ENCODE results near the gene SGCG.
"Not testable (repeated sequence)": the region's sequence is repeated elsewhere in the genome, so short reads cannot be mapped to it uniquely, and the experiment has no call there.

Gene SGCG, protein sequence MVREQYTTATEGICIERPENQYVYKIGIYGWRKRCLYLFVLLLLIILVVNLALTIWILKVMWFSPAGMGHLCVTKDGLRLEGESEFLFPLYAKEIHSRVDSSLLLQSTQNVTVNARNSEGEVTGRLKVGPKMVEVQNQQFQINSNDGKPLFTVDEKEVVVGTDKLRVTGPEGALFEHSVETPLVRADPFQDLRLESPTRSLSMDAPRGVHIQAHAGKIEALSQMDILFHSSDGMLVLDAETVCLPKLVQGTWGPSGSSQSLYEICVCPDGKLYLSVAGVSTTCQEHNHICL

DNA sequence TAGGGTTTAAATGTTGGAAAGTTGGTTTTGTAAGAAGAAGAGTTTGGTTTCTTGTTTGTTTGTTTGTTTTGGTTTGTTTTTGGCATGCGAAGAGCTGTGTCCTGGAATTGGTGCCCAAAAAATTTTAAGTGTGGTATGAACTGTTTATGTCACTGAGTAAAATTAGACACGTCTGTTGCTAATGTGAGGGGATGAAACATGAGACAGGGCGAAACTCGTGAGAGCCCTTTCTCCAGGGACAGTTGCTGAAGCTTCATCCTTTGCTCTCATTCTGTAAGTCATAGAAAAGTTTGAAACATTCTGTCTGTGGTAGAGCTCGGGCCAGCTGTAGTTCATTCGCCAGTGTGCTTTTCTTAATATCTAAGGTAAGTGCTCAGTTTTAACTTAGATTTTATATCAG is at the start of gene SGCG:
TSS of gene SGCG (plus strand) at position 269 of the 400 bp plus-strand sequence. CDS start 22,716 bp downstream, outside the sequence.
- DNase-seq: no peak

DNA sequence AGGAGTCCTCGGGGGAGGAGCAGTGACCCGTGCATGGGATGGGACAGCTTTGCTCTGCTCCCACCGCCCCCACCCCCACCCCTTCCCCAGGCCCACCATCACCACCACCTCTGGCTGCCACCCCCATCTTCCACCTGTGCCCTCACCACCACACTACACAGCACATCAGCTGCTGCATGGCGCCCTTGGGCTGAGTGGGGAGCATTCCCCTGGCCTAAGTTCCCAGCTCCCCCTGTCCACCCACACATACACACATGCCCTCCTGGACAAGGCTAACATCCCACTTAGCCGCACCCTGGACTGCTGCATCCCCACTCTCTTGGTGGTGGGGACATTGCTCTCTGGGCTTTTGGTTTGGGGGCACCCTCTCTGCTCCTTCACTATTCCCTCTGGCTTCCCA is 46.2 kb upstream of the SGCG start:
- no peak for DNase-seq

DNA sequence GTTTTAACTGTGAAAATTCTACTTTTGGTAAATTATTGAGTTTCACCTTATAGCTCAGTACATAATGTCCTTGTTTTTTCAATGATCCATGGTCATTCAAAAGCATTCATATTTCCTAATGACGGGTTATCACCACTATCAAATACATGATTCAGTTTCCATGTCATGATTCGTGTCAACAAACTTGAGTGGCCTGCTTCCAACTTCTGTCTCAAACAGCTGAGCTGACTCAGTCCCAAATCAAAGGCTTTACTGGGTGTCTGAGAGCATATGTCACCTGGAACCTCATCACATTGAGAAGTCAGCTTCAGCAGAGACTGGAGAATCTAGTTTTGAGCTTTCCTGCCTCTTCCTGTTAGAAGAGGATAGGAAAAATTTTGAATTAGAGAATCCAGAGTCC is 40.3 kb upstream of the SGCG start:
- no peak for DNase-seq

DNA sequence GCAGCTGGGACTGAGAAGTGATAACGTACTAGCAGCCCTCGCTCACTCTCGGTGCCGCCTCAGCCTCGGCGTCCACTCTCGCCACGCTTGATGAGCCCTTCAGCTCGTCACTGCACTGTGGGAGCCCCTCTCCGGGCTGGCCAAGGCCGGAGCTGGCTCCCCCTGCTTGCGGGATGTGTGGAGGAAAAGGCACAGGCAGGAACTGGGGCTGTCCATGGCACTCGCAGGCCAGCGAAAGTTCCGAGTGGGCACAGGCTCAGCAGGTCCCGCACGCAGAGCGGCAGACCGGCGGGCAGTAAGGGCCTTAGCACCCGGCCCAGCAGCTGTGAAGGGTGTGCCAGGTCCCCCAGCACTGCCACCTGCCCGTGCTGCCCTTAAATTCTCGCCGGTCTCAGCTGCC is 38.8 kb upstream of the SGCG start:
- no peak for DNase-seq

DNA sequence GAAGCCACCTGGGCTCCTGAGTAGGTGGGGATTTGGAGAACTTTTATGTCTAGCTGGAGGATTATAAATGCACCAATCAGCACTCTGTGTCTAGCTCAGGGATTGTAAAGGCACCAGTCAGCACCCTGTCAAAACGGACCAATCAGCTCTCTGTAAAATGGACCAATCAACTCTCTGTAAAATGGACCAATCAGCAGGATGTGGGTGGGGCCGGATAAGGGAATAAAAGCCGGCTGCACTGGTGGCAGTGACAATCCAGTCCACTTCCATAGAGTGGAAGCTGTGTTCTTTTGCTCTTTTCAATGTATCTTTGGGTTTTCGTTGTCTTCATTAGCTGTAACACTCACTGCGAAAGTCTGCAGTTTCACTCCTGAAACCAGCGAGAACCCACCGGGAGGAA is 38.2 kb upstream of the SGCG start:
- not testable (repeated sequence) for DNase-seq

DNA sequence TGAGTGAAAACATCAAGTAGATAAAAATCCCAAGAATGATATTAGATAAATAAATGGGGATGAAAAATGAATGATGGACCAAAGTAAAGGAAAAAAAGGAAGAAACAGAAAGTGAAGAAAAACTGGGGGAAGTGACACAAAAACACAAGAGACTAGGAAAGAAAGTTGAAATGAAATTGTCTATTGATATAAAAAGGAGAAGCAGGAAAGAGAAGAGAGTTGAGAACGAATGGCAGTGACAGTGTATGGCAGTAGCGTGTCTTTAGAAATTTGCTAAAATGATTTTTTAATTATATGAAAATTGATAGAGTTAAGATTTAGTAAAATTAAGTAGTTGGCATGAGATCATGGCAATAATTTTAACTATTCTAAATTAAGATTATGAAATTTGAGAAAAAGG is 36.3 kb upstream of the SGCG start:
- DNase-seq: no peak

DNA sequence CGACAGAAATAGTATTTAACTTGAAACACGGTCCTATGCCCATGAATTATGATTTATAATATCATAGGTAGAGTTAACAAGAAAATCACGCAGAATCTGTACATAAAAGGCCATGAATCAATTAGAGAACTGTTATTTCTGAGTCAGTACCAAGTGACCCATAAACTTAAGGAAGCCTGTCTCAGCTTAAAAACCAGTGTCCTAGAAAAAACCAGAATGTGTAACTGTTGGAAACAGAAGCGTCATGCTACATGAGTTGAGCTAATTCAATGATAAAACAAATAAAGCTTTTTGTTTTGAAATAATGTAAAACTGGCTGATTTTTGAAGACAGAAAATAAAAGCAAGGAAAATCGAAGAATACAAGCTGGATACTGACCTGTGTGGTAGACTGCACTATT is 34.8 kb upstream of the SGCG start:
- no peak for DNase-seq

DNA sequence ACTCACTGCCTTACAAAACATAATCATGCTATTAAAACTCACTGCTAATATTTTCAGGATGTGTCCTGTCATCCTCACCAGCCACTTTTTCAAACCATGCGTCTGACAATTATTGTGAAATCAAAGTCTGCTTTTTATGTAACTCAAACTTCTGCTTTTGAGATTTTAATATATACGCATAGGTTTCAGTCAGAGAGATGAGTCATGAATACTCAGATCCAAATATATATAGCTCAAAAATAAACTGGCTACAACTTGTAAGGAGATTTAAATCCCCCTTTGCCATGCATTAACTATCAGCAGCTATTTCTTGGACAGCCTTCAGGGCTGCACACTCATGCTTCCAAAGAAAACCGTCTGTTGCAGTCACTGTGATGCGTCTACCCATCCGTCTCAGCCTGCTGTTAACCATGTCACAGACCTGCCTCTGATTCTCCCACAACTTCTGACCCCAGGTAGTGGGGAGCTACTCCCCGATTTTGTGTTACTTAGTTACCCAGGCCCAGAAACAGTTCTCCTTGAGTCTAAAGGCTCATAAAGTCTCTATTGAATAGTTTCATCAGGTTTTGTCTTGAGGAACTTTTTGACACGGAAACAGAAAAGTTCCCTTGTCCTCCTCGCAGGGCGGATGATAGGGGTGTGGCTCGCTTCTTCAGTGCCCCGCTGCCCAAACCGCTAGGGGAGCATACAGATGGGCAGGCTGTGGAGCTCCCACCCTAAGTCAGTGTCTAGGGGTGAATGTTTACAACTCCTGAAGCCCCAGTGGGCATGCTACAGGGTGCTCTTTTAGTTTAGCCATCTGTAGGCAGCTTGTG is 33.8 kb upstream of the SGCG start:
- no peak for DNase-seq

DNA sequence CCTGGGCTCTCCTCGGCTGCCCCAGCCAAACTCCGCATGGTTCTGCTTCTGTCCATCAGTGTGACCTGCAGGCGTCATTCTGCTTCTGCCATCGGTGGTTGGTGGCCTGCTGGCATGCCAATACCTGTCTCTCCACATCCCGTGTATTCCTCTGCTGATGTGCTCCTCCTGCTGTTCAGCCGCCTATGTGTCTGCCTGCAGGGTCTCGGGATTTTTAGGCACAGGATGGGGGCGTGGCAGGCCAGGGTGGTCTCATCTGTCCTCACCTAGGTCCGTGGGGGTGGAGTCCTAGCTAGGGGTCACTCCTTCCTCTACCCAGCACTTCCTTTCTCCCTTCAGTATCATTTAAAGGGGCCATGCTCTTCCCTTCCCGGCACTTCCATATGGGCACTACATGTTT is 33.0 kb upstream of the SGCG start:
- DNase-seq: no peak

DNA sequence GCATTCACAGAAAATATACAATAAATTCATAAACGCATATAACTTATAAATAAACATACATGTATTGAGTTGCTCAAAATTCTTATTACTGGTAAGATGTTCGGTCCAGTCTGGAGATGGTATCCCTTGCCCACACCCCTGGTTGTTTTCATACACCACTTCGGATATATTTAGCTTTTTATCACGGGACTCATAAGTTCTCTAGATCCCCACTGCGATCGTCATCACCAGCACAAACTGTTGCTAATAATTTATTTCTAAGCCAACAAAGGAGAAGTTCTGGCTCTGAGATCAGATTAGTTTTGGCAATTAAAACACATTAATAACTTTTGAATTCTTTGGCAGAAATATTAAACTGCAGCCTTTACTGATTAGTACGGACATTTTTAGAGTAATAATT is 23.0 kb upstream of the SGCG start:
- no peak for DNase-seq

DNA sequence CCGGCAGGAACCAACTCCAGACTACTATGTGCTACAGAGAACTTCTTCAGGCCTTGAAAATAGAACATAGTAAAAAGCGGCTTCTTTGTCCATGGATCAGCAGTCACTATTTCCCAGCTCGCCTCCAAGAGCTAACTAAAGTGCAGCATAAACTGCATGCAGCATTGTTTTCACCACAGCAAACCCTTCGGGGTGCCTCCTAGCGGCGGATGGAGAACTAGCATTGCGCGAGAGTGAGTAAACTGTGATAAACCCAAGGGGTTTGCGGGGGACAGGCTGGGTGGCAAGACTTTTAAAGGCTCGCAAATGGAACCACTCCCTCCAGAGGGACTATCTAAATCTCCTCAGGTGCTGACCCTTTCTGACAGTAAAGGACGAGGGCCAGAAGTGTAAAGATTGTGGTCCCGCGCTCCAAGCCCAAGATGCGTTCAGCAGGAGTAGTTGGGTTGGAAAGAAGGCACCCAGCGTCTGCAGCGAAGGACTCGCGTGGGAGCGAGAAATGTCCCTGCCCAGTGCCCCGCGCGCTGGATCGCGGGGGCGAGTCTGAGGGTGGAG is 21.5 kb upstream of the SGCG start:
- no peak for DNase-seq

DNA sequence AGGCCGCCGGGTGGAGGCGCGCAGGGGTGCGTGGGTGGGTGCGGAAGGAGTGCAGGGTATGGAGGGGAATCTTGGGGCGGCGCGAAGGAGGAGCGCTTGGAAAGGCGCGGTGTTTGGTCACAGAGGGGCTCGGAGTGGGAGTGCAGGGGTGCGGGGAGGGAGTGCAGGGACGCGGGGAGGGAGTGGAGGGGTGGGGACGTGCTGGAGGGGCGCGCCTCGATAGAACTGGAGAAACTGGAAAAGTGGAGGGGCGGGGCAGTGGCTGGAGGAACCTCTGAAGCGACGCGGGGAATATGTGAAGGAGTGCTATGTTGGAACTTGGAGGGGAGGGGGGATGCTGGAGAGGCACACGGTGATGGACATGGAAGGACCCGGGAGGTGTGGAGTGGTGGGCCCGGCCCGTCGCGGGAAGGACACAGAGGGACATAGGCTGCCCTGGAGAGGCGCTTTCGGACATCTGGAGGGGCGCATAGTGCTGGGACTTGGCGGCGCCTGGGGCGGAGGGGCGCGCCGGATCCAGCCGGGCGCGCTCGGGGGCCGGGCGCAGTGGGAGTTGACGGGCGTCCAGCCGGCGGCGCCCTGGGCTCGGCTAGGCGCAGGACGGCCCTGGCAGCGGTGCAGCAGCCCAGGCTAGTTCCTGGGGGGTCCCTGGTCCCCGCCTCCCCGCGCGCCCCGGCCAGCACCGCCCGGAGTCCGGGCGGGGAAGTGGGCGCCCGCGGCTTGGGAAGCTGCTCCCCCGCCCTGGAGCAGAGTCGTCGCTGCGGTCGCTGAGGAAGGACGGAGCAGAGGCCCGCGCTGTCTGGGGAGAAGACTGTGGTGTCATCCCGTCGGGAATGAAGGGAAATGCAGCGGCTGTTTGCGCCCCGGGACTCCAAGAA is 20.8 kb upstream of the SGCG start:
- DNase-seq: no peak

DNA sequence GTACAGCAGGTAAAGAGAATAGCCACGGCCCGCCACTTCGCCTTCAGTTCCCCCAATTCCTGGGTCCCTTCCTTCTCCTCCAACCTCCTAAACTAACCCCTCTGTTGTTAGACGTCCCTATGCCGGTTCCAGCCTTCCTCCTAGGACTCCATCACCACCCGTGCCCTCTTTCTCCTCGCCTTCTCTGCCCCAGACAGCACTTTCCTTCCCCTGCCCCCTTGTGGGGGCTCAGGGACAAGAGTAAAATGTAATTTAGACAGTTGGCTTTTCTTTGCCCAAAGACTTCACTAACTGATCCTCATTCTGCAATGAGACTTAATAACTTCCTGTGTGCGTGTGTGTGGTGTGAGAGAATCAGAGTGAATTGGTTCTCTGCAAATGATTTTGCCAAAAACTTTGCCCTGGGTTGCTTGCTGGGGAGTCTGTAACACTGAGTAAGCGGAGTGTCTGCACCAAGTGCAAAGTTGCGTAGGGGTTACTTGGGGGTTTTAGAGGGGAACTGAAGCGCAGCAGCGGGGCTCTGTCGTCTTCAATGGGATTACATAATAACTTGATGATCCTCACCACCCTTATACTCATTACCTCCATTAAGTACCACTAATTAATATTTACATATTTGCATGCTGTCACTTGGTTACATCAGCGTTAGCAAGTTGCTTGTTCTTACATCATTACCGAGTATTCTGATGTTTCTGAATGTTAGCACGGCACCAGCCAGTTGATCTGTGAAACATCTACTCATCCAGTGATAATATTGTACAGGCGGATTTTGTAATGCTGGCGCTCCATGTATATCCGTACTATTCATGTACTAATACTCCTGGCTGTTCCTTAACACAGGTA is 19.9 kb upstream of the SGCG start:
- DNase-seq: no peak

DNA sequence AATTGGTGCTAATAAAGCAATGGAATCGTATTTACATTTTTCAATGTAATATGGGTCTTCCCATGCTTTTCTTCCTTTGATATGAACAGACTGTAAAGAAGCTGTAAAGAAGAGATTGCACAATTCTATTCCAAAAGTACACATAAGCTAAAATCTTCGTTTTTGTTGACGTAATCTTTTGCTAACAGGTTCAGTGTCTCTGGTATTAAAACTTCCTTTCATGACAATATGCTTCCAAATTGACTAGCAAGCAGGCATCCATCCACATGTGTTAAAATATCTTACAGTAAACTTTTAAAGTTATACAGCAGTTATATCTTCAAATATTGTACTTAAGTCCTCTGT is 19.3 kb upstream of the SGCG start:
- no peak for DNase-seq

DNA sequence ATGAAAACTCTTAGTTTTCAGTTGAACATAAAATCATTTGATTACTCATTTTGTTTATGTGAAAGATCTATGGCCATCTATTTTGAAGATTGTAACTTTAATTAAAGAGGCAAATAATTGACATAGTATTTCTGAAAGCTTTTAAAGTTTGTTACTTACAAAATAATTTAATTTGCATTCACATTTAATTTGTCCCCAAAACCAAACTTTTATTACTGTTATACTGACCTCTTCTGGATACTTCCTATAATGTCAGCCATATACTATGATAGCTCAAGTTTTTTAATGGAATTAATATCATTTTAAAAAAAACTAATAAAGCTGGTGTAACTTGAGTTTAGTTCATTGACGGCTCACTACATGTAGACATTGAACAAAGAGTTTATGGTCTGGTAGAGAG is 4.9 kb upstream of the SGCG start:
- DNase-seq: no peak

DNA sequence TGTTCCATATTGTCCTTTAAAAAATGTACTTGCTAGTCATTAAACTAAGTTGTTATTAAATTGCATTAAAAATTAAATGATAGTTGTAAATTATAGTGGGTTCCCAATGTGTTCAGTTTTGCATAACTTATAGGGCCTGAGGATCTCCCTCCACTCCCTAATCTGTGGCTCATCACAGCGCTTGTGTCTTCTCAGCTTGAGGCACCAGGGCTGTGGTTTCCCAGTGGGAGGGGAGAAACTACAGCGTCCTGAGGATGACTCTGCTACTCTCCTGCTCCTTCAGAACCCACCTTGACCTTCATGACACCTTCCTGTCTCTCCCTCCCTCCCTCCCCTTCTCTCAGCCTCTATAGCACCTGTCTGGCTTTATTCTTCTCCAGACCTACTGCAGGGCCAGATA is 1.4 kb downstream of the SGCG start:
- DNase-seq: no peak

DNA sequence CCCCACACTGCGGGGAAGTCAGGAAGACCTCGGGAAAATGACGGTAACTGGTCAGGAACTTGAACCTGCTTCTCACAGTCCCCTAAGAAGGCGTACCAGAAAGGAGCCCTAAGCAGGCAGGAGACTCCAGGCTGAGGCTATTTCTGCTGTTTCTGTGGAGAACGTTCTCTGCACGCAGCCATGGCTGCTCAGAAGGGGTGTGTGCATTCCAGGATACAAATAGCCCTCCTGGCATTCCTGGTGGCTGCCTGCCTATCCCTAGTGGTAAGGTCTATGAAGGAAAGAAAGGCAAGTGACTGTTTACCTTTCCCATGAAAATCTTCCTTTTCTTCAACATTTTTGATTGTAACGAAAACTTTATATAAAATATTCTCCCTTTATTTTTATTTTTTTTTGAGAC is 2.5 kb downstream of the SGCG start:
- no peak for DNase-seq

DNA sequence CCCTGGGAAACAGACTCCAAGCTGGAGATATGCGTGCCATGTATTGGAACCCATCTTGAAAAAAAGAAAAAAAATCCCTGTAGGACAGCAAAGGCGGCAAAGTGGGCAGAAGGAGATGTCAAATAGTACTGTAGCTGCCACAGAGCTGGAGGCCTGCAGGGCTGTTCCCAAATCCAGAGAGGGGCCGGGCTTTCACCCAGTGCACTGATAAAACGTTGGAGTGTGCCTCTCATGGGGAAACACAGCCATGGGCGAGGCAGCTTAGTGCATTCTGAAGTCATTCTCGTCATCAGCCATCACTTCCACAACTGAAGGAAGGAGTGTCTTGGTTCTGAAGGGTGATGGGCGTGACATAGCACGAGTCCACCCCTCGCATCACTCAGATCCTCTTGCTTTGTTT is 4.8 kb downstream of the SGCG start:
- DNase-seq: no peak

DNA sequence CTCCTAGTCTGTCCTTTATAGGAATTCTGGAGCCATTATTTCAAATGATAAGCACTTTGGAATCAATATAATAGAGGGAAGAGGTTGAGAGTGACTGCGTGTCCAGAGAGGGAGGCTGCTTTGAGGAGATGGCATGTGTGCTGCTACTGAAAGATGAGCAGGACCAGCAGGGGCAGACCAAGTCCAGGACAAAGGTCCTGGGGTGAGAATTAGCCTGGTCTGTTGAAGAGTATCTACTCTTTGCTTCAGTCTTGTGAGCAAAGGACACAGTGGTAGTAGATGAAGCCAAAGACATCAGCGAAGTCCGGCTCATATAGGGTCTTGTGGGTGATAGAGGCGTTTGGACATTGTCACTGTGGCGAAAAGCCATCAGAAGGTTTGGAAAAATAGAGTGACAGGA is 21.1 kb downstream of the SGCG start:
- DNase-seq: no peak

DNA sequence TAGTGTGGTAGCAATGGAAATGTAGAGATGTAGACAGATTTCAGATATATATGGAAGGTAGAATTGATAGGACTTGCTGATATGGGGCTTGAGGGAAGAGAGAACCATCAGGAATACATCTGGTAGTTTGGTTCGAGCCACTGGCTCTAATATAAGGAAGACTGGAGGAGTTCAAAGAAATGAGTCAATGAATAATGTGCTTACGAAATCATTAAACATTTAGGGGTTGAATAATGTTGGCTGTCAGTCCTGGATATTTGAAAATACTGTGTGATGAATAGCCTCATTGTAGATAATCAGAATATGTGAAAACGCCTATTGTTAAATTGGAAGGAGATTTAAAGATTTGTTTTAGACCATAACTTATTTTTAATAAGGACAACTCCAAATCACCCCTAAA is 21.6 kb downstream of the SGCG start:
- no peak for DNase-seq

DNA sequence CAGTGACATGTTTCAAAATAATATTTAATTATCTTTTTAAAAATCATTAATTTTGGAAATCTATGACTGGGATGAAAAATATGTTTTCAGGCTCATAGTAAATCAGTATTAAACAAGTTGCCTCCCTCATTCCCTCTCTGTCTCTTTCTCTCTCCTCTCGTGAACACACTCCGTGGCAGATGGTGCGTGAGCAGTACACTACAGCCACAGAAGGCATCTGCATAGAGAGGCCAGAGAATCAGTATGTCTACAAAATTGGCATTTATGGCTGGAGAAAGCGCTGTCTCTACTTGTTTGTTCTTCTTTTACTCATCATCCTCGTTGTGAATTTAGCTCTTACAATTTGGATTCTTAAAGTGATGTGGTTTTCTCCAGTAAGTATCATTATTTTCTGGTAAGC is 22.7 kb downstream of the SGCG start:
- DNase-seq: no peak

DNA sequence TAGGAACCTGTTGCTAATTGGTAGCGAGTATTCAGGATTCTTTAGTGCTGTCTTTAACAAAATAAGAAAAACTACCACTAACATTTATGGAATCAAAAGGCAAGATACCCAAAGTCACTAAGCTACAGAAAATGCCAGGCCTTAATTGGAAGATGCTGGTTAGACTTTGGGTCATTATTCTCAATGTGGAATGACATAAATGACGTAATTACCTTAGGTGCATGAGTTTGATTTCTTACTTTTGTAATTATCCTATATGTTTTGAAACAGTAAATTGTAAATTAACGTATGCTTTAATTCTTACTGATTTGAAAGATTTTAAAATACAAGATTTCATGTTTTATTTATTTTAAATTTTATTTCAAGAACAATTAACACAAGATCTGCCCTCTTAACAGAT is 25.0 kb downstream of the SGCG start:
- DNase-seq: no peak

DNA sequence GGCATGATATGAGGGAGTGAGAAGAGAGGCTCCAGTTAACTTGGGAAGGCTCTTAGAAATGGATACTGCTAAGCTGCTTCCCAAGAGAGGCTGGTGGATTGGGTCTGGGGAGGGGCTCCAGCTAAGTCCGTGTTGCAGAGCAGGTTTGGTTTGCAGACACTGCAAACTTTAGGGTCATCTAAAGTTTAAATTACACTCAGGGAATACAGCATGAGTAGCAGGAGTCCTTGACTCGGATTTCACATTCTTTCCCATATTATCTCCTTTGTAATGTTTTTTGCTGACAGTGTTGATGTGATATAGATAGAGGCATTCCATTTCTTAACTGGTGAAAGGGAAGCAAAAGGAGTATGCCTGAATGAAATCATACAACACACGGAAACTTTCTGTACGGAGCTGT is 31.9 kb downstream of the SGCG start:
- DNase-seq: no peak
